Globus pallidus (tissue), 1 donor: Measurements from ENCODE around the gene SRPK2.

ENCODE experiments used
- DNase-seq: peaks from one replicate; pipeline ENCODE4 v3.0.0-alpha.2; 2015; ENCODE audit warnings: low spot score

The SRPK2 gene

GRCh38 chr7:105133986-105134655, 254.6 kb downstream of the SRPK2 start:
- DNase-seq: no peak

GRCh38 chr7:105133358-105133757, 255.4 kb downstream of the SRPK2 start:
- DNase-seq: no peak

- no peak for DNase-seq
Observed at GRCh38 chr7:105132835-105133234, 255.9 kb downstream of the SRPK2 start.

GRCh38 chr7:105132335-105132734, 256.4 kb downstream of the SRPK2 start:
- DNase-seq: no peak

- no peak for DNase-seq
Observed at GRCh38 chr7:105131890-105132289, 256.8 kb downstream of the SRPK2 start.

GRCh38 chr7:105131033-105131656, 257.6 kb downstream of the SRPK2 start:
- no peak for DNase-seq

GRCh38 chr7:105130580-105130979, 258.1 kb downstream of the SRPK2 start:
- no peak for DNase-seq

GRCh38 chr7:105130048-105130447, 258.7 kb downstream of the SRPK2 start:
- peak; percentile 74 for DNase-seq

GRCh38 chr7:105127179-105127578, 261.5 kb downstream of the SRPK2 start:
- DNase-seq: no peak

- no peak for DNase-seq
Observed at GRCh38 chr7:105126436-105126975, 262.2 kb downstream of the SRPK2 start.

- no peak for DNase-seq
Observed at GRCh38 chr7:105125745-105126144, 263.0 kb downstream of the SRPK2 start.

GRCh38 chr7:105122619-105123018, 266.1 kb downstream of the SRPK2 start:
- peak; percentile 58 for DNase-seq

- DNase-seq: no peak
Observed at GRCh38 chr7:105118612-105119600, 269.8 kb downstream of the SRPK2 start.

GRCh38 chr7:105112440-105113418, 276.0 kb downstream of the SRPK2 start:
- DNase-seq: peak; percentile 61

GRCh38 chr7:105107458-105107857, 281.3 kb downstream of the SRPK2 start:
- no peak for DNase-seq

GRCh38 chr7:105106473-105106872, 282.2 kb downstream of the SRPK2 start:
- no peak for DNase-seq

- no peak for DNase-seq
Observed at GRCh38 chr7:105105579-105105978, 283.1 kb downstream of the SRPK2 start.

- DNase-seq: no peak
Observed at GRCh38 chr7:105102557-105103352, 286.0 kb downstream of the SRPK2 start.

GRCh38 chr7:105101864-105102263, 286.9 kb downstream of the SRPK2 start:
- no peak for DNase-seq

- no peak for DNase-seq
Observed at GRCh38 chr7:105098863-105099515, 289.7 kb downstream of the SRPK2 start.
